Nephron (organoid): ENCODE measurements around the gene ESR1.
"Not testable (repeated sequence)": the region's sequence is repeated elsewhere in the genome, so short reads cannot be mapped to it uniquely, and the experiment has no call there.

Source experiments
- H3K27ac Mint-ChIP-seq, 3 experiments: 2 replicates each; pipeline ENCODE4 v1.8.0; 2020; ENCODE audit warnings: mixed read lengths in 3 of 3, mild to moderate bottlenecking in 2 of 3, moderate library complexity in 1 of 3
- H3K27me3 Mint-ChIP-seq: 2 replicates; pipeline ENCODE4 v1.8.0; 2021; ENCODE audit warnings: low read depth, mild to moderate bottlenecking, moderate library complexity, mixed read lengths
- H3K36me3 Mint-ChIP-seq: 2 replicates; pipeline ENCODE4 v1.8.0; 2020; ENCODE audit warnings: low read depth, mixed read lengths
- H3K4me1 Mint-ChIP-seq: 2 replicates; pipeline ENCODE4 v1.8.0; 2020; ENCODE audit warnings: mixed read lengths
- H3K4me3 Mint-ChIP-seq, 3 experiments: 2 replicates each; pipeline ENCODE4 v1.8.0; 2020; ENCODE audit warnings: mild to moderate bottlenecking in 3 of 3, mixed read lengths in 3 of 3, moderate library complexity in 2 of 3
- H3K9me3 Mint-ChIP-seq: 2 replicates; pipeline ENCODE4 v1.8.0; 2020; ENCODE audit warnings: mixed read lengths
- CTCF ChIP-seq, 3 experiments: fragments of 200-600 bp; sonication (generic); IDR thresholded peaks; one replicate each; pipeline ENCODE4 v1.5.0; 2021; ENCODE audit warnings: antibody characterized with exemption in 3 of 3; ENCODE audit not compliant: unreplicated experiment in 3 of 3

ESR1 gene

GRCh38 chr6:152063170-152063921, 255.9 kb downstream of the ESR1 start:
- no peak for TF ChIP-seq CTCF (IDR thresholded peaks at IDR 0.05; ENCODE audit: unreplicated experiment in 3 of 3)
- Mint-ChIP-seq H3K27ac (no peak overlapping the region), H3K4me3 (no peak overlapping the region), H3K36me3 (no peaks in the 10 kb centered on the region), H3K27me3 (no peaks in the 10 kb centered on the region), H3K9me3 (no peaks in the 10 kb centered on the region), H3K4me1 (no peaks in the 10 kb centered on the region)

- peaks cover 5% of the 10 kb centered on the region for H3K4me1 Mint-ChIP-seq
- no peak overlapping the region for H3K4me3 Mint-ChIP-seq
- H3K9me3 Mint-ChIP-seq, result no peaks in the 10 kb centered on the region
- no peak for TF ChIP-seq CTCF (IDR thresholded peaks at IDR 0.05; ENCODE audit: unreplicated experiment in 3 of 3)
- H3K27ac Mint-ChIP-seq, result no peak overlapping the region
- no peaks in the 10 kb centered on the region for H3K36me3 Mint-ChIP-seq
- peaks cover 3% of the 10 kb centered on the region for H3K27me3 Mint-ChIP-seq
These were observed 261.3 kb downstream of the ESR1 start for GRCh38 chr6:152068622-152069261.

- Mint-ChIP-seq H3K4me3 (no peak overlapping the region), H3K9me3 (peaks cover 9% of the 10 kb centered on the region), H3K4me1 (peaks cover 5% of the 10 kb centered on the region), H3K27me3 (peaks cover 3% of the 10 kb centered on the region), H3K36me3 (no peaks in the 10 kb centered on the region), H3K27ac (no peak overlapping the region)
- no peak for TF ChIP-seq CTCF (IDR thresholded peaks at IDR 0.05; ENCODE audit: unreplicated experiment in 3 of 3)
These were observed 263.1 kb downstream of the ESR1 start for GRCh38 chr6:152070556-152070955.

GRCh38 chr6:152071318-152071717, 263.8 kb downstream of the ESR1 start:
- Mint-ChIP-seq H3K4me3 (no peak overlapping the region), H3K4me1 (peaks cover 5% of the 10 kb centered on the region), H3K36me3 (no peaks in the 10 kb centered on the region), H3K9me3 (peaks cover 15% of the 10 kb centered on the region), H3K27ac (no peak overlapping the region), H3K27me3 (peaks cover 3% of the 10 kb centered on the region)
- TF ChIP-seq CTCF (IDR thresholded peaks at IDR 0.05; ENCODE audit: unreplicated experiment in 3 of 3), result no peak

- no peak for TF ChIP-seq CTCF (IDR thresholded peaks at IDR 0.05; ENCODE audit: unreplicated experiment in 3 of 3)
- Mint-ChIP-seq H3K4me3 (no peak overlapping the region), H3K9me3 (peaks cover 18% of the 10 kb centered on the region), H3K4me1 (peaks cover 5% of the 10 kb centered on the region), H3K36me3 (no peaks in the 10 kb centered on the region), H3K27ac (peak overlapping the region; percentile 1 to 37 (median 17)), H3K27me3 (peaks cover 3% of the 10 kb centered on the region)
These were observed 264.4 kb downstream of the ESR1 start for GRCh38 chr6:152071843-152072242.

GRCh38 chr6:152076242-152076641, 268.8 kb downstream of the ESR1 start:
- not testable (repeated sequence) for H3K4me1 Mint-ChIP-seq, H3K27me3 Mint-ChIP-seq, H3K27ac Mint-ChIP-seq, H3K36me3 Mint-ChIP-seq, H3K4me3 Mint-ChIP-seq
- H3K9me3 Mint-ChIP-seq, result peaks cover 30% of the 10 kb centered on the region
